HG03520 (cell line): ENCODE measurements around the gene ARHGAP22.

Source experiments
- ATAC-seq: cut with Tn5 transposase; IDR thresholded peaks from one replicate; pipeline ENCODE4 v1.9.1; 2021; ENCODE audit warnings: mild to moderate bottlenecking, moderate library complexity; ENCODE audit not compliant: unreplicated experiment

Gene ARHGAP22

GRCh38 chr10:48554656-48555055 lies 50.2 kb downstream of the ARHGAP22 start:
- ATAC-seq: no peak

- ATAC-seq: no peak
Observed at GRCh38 chr10:48554246-48554645, 50.6 kb downstream of the ARHGAP22 start.

GRCh38 chr10:48552946-48553564 lies 51.8 kb downstream of the ARHGAP22 start:
- no peak for ATAC-seq

GRCh38 chr10:48551861-48552591 lies 52.8 kb downstream of the ARHGAP22 start:
- no peak for ATAC-seq

- ATAC-seq: no peak
Observed at GRCh38 chr10:48550977-48551376, 53.9 kb downstream of the ARHGAP22 start.

GRCh38 chr10:48550071-48550691 lies 54.7 kb downstream of the ARHGAP22 start:
- ATAC-seq: no peak

- no peak for ATAC-seq
Observed at GRCh38 chr10:48549236-48549635, 55.6 kb downstream of the ARHGAP22 start.

GRCh38 chr10:48548531-48549135 lies 56.2 kb downstream of the ARHGAP22 start:
- ATAC-seq: no peak

GRCh38 chr10:48547981-48548380 lies 56.9 kb downstream of the ARHGAP22 start:
- no peak for ATAC-seq

GRCh38 chr10:48547061-48547895 lies 57.6 kb downstream of the ARHGAP22 start:
- no peak for ATAC-seq

GRCh38 chr10:48545462-48546145 lies 59.3 kb downstream of the ARHGAP22 start:
- no peak for ATAC-seq

GRCh38 chr10:48543182-48543844 lies 61.6 kb downstream of the ARHGAP22 start:
- ATAC-seq: no peak

- no peak for ATAC-seq
Observed at GRCh38 chr10:48542471-48543181, 62.2 kb downstream of the ARHGAP22 start.

GRCh38 chr10:48541144-48541795 lies 63.6 kb downstream of the ARHGAP22 start:
- no peak for ATAC-seq

GRCh38 chr10:48538611-48539010 lies 66.3 kb downstream of the ARHGAP22 start:
- no peak for ATAC-seq

- ATAC-seq: no peak
Observed at GRCh38 chr10:48536916-48537890, 67.7 kb downstream of the ARHGAP22 start.

- no peak for ATAC-seq
Observed at GRCh38 chr10:48536156-48536500, 68.7 kb downstream of the ARHGAP22 start.
